ENCODE results near the gene ACAA2. TPM values are rescaled to one million over a fixed set of nuclear protein-coding genes. Genes with fewer than 3 reads are reported as not detected.

ACAA2 gene
- polyA plus RNA-seq, 1 of the 3 experiments (the other 2 are of a cell fraction), result 34.9 TPM

DNA sequence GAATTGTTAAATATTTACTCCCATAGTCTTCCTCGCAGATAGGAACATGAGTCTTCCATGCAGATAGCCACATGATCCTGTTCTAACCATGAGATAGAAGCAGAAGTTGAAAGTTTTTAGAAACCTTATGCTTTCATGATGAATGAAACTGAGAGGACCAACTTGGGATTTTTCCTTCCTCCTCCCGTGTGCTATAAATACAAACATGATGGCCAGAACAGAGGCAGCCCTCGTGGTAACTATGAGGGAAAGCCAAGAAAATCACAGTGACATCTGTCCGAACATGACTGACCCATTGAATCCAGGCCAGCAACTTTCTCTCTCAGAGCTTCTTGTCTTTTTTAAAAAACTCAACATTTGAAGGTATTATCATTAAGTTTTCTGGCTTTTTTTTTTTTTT is 78.5 kb downstream of the ACAA2 start:
- no peak for DNase-seq
- 83% methylated on average over 4 of the region's 4 CpGs for WGBS (ENCODE audit: low lambda C conversion rate)
- H3K9ac ChIP-seq, result no peak overlapping the region
- no peak overlapping the region for H3K4me2 ChIP-seq
- no peaks in the 10 kb centered on the region for H3K9me3 ChIP-seq
- peaks cover 10% of the 10 kb centered on the region for H3F3A ChIP-seq (replicated peaks; ENCODE audit: insufficient read depth)
- peaks cover 0 to 22% of the 10 kb centered on the region in 2 experiments; a peak in 2 of 4 replicates for H3K4me1 ChIP-seq (ENCODE audit: control insufficient read depth in 1 of 2, insufficient read depth in 2 of 2, low read depth in 1 of 2, low read length in 1 of 2)
- H3K9me2 ChIP-seq, result no peaks in the 10 kb centered on the region
- ChIA-PET CTCF (interaction anchor here (1.7 kb wide), 1 partner anchor 224 kb away, joined by 5 read pairs; no protein-coding TSS in a partner anchor), POLR2A (no interaction called here)
- no peak overlapping the region for H3K27ac ChIP-seq (ENCODE audit: low read depth in 2 of 2, low read length in 1 of 2)
- no peaks in the 10 kb centered on the region for H4K20me1 ChIP-seq (ENCODE audit: insufficient read depth)
- H3K4me3 ChIP-seq (ENCODE audit: low read depth in 2 of 2, low read length in 1 of 2), result no peak overlapping the region
- TF ChIP-seq, protein P1, sequence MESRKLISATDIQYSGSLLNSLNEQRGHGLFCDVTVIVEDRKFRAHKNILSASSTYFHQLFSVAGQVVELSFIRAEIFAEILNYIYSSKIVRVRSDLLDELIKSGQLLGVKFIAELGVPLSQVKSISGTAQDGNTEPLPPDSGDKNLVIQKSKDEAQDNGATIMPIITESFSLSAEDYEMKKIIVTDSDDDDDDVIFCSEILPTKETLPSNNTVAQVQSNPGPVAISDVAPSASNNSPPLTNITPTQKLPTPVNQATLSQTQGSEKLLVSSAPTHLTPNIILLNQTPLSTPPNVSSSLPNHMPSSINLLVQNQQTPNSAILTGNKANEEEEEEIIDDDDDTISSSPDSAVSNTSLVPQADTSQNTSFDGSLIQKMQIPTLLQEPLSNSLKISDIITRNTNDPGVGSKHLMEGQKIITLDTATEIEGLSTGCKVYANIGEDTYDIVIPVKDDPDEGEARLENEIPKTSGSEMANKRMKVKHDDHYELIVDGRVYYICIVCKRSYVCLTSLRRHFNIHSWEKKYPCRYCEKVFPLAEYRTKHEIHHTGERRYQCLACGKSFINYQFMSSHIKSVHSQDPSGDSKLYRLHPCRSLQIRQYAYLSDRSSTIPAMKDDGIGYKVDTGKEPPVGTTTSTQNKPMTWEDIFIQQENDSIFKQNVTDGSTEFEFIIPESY (IDR thresholded peaks at IDR 0.05; ENCODE audit: borderline replicate concordance, low read depth), result no peak
- TF ChIP-seq FOXM1 (IDR thresholded peaks at IDR 0.05; ENCODE audit: low read depth) (no peak), EZH2phosphoT487 (IDR thresholded peaks at IDR 0.05; ENCODE audit: borderline replicate concordance, low read depth) (no peak), TCF12 (IDR thresholded peaks at IDR 0.05) (no peak), ELF1 (IDR thresholded peaks at IDR 0.05) (no peak), NRF1 (IDR thresholded peaks at IDR 0.05; ENCODE audit: low read depth, low read length) (no peak), TEAD4 (IDR thresholded peaks at IDR 0.05; ENCODE audit: borderline replicate concordance, insufficient read depth) (no peak), RXRA (IDR thresholded peaks at IDR 0.05; ENCODE audit: borderline replicate concordance, low read depth) (no peak)
- TF ChIP-seq, protein P2, sequence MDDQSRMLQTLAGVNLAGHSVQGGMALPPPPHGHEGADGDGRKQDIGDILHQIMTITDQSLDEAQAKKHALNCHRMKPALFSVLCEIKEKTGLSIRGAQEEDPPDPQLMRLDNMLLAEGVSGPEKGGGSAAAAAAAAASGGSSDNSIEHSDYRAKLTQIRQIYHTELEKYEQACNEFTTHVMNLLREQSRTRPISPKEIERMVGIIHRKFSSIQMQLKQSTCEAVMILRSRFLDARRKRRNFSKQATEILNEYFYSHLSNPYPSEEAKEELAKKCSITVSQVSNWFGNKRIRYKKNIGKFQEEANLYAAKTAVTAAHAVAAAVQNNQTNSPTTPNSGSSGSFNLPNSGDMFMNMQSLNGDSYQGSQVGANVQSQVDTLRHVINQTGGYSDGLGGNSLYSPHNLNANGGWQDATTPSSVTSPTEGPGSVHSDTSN (IDR thresholded peaks at IDR 0.05), result no peak
- TF ChIP-seq, protein P3, sequence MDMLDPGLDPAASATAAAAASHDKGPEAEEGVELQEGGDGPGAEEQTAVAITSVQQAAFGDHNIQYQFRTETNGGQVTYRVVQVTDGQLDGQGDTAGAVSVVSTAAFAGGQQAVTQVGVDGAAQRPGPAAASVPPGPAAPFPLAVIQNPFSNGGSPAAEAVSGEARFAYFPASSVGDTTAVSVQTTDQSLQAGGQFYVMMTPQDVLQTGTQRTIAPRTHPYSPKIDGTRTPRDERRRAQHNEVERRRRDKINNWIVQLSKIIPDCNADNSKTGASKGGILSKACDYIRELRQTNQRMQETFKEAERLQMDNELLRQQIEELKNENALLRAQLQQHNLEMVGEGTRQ (IDR thresholded peaks at IDR 0.05; ENCODE audit: borderline replicate concordance, low read depth, low read length), result no peak
- H3K36me3 ChIP-seq (replicated peaks in 1 of 2; ENCODE audit: control insufficient read depth in 1 of 2, insufficient read depth in 2 of 2, low read length in 1 of 2), result no peaks in the 10 kb centered on the region
- H3K79me2 ChIP-seq (ENCODE audit: insufficient read depth), result no peaks in the 10 kb centered on the region
- H3K27me3 ChIP-seq (ENCODE audit: insufficient read depth), result no peaks in the 10 kb centered on the region
- H2AFZ ChIP-seq (ENCODE audit: low read depth), result no peak overlapping the region

DNA sequence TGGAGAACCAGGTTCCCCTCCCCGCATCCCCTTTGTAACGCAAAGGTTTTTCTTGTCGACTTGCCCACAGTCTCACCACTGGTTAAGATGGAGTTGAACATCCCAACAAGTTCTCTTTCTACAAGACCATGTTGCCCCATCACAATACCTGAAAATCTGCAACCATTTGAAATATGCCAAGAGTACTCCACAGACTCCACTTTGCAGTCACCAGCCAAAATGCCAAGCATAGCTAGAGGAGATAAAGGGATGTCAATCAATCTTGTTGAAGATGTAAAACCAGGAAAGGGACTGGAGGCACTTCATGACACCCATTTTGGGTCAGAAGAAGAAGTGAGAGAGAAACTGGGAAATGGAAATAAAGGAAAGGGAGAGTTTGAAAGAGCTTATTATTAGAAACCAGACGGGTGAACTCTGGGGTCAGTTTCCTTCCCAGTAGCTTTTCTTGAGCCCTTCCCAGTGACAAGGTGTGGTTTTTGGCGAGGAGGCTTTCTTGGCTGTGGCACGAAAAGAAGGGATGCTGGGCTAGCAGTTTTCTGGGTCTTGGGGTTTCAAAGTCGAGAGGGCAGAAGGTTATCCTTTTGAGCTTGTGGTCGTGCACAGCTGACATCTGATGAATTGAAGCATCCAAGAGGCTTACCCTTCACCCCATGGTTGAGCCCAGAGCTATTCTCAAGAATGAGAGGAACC is 79.3 kb downstream of the ACAA2 start:
- H3K27ac ChIP-seq (ENCODE audit: low read depth in 2 of 2, low read length in 1 of 2), result no peak overlapping the region
- 67% methylated on average over 8 of the region's 8 CpGs for WGBS (ENCODE audit: low lambda C conversion rate)
- peaks cover 2% of the 10 kb centered on the region for H3F3A ChIP-seq (replicated peaks; ENCODE audit: insufficient read depth)
- H4K20me1 ChIP-seq (ENCODE audit: insufficient read depth), result no peaks in the 10 kb centered on the region
- H3K4me2 ChIP-seq, result peak overlapping the region; percentile 17; the same call in 1 of the 2 replicates
- no peak overlapping the region for H3K9ac ChIP-seq
- H3K4me1 ChIP-seq (ENCODE audit: control insufficient read depth in 1 of 2, insufficient read depth in 2 of 2, low read depth in 1 of 2, low read length in 1 of 2), result peaks cover 0 to 23% of the 10 kb centered on the region in 2 experiments; a peak in 2 of 4 replicates
- POLR2A ChIA-PET, result no interaction called here
- H3K27me3 ChIP-seq (ENCODE audit: insufficient read depth), result no peaks in the 10 kb centered on the region
- TF ChIP-seq TAF1 (IDR thresholded peaks at IDR 0.05; ENCODE audit: borderline replicate concordance, low read depth, low read length) (no peak), TCF12 (IDR thresholded peaks at IDR 0.05) (no peak), NRF1 (IDR thresholded peaks at IDR 0.05; ENCODE audit: low read depth, low read length) (no peak), FOXM1 (IDR thresholded peaks at IDR 0.05; ENCODE audit: low read depth) (no peak), GATA2 (CRISPR knock-in tag; IDR thresholded peaks at IDR 0.05) (no peak), CHD2 (IDR thresholded peaks at IDR 0.05; ENCODE audit: low read length, partially characterized antibody) (no peak)
- TF ChIP-seq, protein P4, sequence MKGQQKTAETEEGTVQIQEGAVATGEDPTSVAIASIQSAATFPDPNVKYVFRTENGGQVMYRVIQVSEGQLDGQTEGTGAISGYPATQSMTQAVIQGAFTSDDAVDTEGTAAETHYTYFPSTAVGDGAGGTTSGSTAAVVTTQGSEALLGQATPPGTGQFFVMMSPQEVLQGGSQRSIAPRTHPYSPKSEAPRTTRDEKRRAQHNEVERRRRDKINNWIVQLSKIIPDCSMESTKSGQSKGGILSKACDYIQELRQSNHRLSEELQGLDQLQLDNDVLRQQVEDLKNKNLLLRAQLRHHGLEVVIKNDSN (IDR thresholded peaks at IDR 0.05; ENCODE audit: borderline replicate concordance, low read depth), result no peak
- TF ChIP-seq, protein P3 (IDR thresholded peaks at IDR 0.05; ENCODE audit: borderline replicate concordance, low read depth, low read length), result no peak
- H3K9me3 ChIP-seq, result no peaks in the 10 kb centered on the region
- H3K36me3 ChIP-seq (replicated peaks in 1 of 2; ENCODE audit: control insufficient read depth in 1 of 2, insufficient read depth in 2 of 2, low read length in 1 of 2), result no peaks in the 10 kb centered on the region
- H2AFZ ChIP-seq (ENCODE audit: low read depth), result no peak overlapping the region
- CTCF ChIA-PET, result interaction anchor here (1.7 kb wide), 1 partner anchor 224 kb away, joined by 5 read pairs; no protein-coding TSS in a partner anchor
- H3K9me2 ChIP-seq, result no peaks in the 10 kb centered on the region
- H3K4me3 ChIP-seq (ENCODE audit: low read depth in 2 of 2, low read length in 1 of 2), result no peak overlapping the region
- DNase-seq, result no peak
- no peaks in the 10 kb centered on the region for H3K79me2 ChIP-seq (ENCODE audit: insufficient read depth)

Measured in SK-N-SH (cell line).